ENCODE data around the gene TFPI2.

DNA sequence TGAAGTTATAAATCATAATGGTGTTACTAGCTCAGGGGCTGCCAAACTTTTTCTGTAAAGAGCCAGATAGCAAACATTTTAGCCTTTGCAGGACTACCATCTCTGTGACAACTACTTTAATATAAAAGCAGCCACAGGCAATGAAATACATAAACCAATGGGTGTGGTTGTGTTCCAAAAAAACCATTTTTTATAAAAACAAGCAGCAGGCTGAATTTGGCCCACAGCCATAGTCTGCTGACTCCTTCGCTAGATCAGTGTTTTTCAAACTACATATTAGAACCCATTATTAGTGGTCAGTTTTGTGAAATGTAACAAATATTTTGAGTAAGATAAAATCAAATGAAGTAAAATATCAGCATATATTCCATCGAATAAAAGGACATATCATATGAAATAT, 44.5 kb upstream of the TFPI2 start:
- no peak for TF ChIP-seq EZH2 (IDR thresholded peaks at IDR 0.05; ENCODE audit: low read length, unreplicated experiment)
- TF ChIP-seq, protein P1, sequence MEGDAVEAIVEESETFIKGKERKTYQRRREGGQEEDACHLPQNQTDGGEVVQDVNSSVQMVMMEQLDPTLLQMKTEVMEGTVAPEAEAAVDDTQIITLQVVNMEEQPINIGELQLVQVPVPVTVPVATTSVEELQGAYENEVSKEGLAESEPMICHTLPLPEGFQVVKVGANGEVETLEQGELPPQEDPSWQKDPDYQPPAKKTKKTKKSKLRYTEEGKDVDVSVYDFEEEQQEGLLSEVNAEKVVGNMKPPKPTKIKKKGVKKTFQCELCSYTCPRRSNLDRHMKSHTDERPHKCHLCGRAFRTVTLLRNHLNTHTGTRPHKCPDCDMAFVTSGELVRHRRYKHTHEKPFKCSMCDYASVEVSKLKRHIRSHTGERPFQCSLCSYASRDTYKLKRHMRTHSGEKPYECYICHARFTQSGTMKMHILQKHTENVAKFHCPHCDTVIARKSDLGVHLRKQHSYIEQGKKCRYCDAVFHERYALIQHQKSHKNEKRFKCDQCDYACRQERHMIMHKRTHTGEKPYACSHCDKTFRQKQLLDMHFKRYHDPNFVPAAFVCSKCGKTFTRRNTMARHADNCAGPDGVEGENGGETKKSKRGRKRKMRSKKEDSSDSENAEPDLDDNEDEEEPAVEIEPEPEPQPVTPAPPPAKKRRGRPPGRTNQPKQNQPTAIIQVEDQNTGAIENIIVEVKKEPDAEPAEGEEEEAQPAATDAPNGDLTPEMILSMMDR (conservative IDR thresholded peaks at IDR 0.05; ENCODE audit: low read depth, low read length), result no peak
- no peak for TF ChIP-seq EZH2phosphoT487 (IDR thresholded peaks at IDR 0.05; ENCODE audit: borderline replicate concordance, low read length)

All from PC-3 (cell line).